ENCODE results near the gene TBXAS1. TPM values are rescaled to one million over a fixed set of nuclear protein-coding genes. Genes with fewer than 3 reads are reported as not detected.
A peak's percentile ranks its signal among the peaks of the same experiment; 100 is the strongest.

TBXAS1 gene
- total RNA-seq, 2 donors from 2014 or later = 30.1 to 66.6 TPM

DNA sequence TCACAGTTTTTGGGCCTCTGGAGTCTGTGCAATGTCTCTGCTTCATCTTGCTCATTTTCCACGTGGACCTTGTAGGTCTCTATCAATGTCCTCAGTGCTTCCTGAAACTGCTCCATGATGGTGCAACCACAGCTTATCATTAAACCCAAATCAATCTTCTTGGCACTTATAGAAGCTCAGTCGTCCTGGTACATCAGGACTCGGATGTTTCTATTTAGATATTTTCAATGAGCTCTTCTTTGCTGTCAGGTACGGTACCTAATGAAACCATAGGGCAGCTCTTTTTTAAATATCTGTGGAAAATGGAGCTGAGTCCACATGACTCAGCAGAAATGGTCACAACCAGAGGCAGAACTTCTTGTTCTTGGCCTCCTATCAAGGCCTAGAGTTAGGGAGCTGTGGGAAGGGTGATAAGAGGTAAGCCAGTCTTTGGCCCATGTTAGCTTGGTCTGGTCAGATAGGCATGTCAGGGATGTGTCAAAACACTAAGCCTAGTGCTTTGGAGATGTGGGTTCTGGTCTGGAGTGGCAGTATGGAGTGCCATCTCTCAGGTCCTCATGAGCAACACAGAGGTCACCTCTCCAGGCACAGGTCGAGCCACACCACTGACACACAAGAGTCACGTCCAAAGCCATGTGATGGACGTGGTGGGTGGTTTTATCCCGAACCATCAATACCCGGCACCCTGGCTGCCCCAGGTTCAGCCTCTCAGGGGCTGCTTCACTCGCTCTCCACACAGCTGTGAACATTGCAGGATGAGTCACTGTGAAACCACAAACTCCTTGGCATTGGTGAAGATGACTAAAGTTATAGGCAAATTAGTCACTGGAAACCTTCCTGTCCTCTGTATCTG is 87.0 kb downstream of the TBXAS1 start:
- no peak overlapping the region for H3K4me3 ChIP-seq
- H3K9me3 ChIP-seq = no peaks in the 10 kb centered on the region
- TF ChIP-seq, protein P1, sequence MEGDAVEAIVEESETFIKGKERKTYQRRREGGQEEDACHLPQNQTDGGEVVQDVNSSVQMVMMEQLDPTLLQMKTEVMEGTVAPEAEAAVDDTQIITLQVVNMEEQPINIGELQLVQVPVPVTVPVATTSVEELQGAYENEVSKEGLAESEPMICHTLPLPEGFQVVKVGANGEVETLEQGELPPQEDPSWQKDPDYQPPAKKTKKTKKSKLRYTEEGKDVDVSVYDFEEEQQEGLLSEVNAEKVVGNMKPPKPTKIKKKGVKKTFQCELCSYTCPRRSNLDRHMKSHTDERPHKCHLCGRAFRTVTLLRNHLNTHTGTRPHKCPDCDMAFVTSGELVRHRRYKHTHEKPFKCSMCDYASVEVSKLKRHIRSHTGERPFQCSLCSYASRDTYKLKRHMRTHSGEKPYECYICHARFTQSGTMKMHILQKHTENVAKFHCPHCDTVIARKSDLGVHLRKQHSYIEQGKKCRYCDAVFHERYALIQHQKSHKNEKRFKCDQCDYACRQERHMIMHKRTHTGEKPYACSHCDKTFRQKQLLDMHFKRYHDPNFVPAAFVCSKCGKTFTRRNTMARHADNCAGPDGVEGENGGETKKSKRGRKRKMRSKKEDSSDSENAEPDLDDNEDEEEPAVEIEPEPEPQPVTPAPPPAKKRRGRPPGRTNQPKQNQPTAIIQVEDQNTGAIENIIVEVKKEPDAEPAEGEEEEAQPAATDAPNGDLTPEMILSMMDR (IDR thresholded peaks at IDR 0.05) = no peak
- peak overlapping the region; percentile 64 to 69 for H3K27ac ChIP-seq
- ATAC-seq (ENCODE audit: insufficient number of reproducible peaks, low FRiP score, low read depth) (peak; percentile 91), DNase-seq (ENCODE audit: low spot score) (peak; percentile 13)
- no peaks in the 10 kb centered on the region for H3K36me3 ChIP-seq
- peaks cover 29 to 56% of the 10 kb centered on the region in 2 donors for H3K4me1 ChIP-seq (ENCODE audit: control insufficient read depth in 1 of 2, low read depth in 2 of 2)
- no peaks in the 10 kb centered on the region for H3K27me3 ChIP-seq (replicated peaks; ENCODE audit: insufficient read depth)

DNA sequence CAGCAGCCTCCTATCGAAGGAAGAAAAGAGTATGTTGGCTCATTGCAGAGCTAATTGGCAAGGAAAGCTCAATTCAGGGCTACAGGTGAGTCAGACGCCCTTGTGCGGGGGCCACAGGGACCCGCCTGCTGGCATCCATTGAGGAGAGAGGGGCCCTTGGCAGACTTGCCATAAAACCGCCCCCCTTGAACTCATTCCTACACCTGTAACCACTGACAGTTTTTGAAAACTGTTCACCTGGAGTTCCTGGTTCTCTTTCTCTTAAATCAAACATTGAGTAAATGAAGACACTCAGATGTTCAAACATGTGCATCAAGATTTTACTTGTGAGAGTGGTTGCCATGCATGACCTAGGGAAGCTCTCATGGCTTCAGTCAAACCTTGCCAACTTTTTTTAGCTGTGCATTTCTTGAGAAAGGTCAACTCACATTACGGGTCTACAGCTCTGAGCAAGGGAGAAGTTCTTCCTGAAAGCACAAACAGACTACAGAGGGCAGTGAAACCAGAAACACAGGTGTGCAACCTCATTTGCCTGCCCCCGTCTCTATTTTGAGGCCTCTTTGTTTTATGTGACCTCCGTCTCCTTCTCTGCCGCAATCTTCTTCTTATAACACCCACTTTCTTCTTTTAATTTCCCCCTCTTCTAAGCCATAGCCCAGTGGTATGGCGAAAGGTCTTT is 87.8 kb downstream of the TBXAS1 start:
- H3K4me3 ChIP-seq = no peak overlapping the region
- ATAC-seq (ENCODE audit: insufficient number of reproducible peaks, low FRiP score, low read depth) (no peak), DNase-seq (ENCODE audit: low spot score) (no peak)
- no peak overlapping the region for H3K27ac ChIP-seq
- no peaks in the 10 kb centered on the region for H3K36me3 ChIP-seq
- TF ChIP-seq, protein P1 (IDR thresholded peaks at IDR 0.05) = no peak
- H3K27me3 ChIP-seq (replicated peaks; ENCODE audit: insufficient read depth) = no peaks in the 10 kb centered on the region
- H3K9me3 ChIP-seq = no peaks in the 10 kb centered on the region
- H3K4me1 ChIP-seq (ENCODE audit: control insufficient read depth in 1 of 2, low read depth in 2 of 2) = peaks cover 29 to 56% of the 10 kb centered on the region in 2 donors

DNA sequence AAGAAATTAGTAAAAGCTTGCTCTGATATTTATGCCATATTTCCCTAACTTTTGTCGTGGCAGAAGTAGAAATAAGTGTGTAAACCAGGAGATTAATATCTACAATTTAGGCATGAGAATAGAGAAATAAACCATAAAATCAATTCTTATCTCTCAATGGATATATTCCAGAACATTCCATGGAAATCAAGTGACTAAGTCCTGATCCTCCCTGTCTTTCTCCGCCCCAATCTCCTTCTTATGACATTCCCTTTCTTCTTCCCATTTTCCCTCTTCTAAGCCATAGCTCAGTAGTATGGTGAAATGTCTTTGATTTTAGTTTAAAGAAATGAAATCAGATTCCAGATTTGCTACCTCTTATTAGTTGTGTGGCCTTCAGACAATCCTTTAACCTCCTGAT is 88.8 kb downstream of the TBXAS1 start:
- ATAC-seq (ENCODE audit: insufficient number of reproducible peaks, low FRiP score, low read depth) (no peak), DNase-seq (ENCODE audit: low spot score) (no peak)
- H3K27ac ChIP-seq = peak overlapping the region in 1 of 2 donors; percentile 22
- H3K4me3 ChIP-seq = no peak overlapping the region
- H3K36me3 ChIP-seq = no peaks in the 10 kb centered on the region
- no peaks in the 10 kb centered on the region for H3K27me3 ChIP-seq (replicated peaks; ENCODE audit: insufficient read depth)
- TF ChIP-seq, protein P1 (IDR thresholded peaks at IDR 0.05) = no peak
- H3K9me3 ChIP-seq = no peaks in the 10 kb centered on the region
- H3K4me1 ChIP-seq (ENCODE audit: control insufficient read depth in 1 of 2, low read depth in 2 of 2) = peaks cover 29 to 56% of the 10 kb centered on the region in 2 donors

DNA sequence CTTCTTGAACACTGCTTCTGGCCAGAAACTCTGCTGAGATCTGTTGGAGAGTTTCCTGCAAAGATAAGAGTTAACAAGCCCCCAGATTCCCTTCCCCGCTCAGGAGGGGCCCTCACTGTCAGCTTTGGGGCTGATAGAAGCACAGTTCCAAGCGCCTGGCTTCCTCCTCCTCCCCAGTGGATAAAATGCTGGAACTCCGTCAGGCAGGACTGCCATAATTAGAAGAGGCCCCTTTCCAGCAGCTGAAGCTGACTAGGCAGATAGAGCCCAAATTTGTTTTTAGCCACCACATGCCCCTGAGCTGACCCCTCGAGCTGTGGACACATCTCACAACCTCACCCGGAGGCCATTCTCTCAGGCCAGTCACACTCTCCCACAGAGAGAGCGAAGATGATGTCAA is 89.4 kb downstream of the TBXAS1 start:
- TF ChIP-seq, protein P1 (IDR thresholded peaks at IDR 0.05) = no peak
- peaks cover 29 to 56% of the 10 kb centered on the region in 2 donors for H3K4me1 ChIP-seq (ENCODE audit: control insufficient read depth in 1 of 2, low read depth in 2 of 2)
- H3K27ac ChIP-seq = peak overlapping the region in 1 of 2 donors; percentile 22
- ATAC-seq (ENCODE audit: insufficient number of reproducible peaks, low FRiP score, low read depth) (no peak), DNase-seq (ENCODE audit: low spot score) (no peak)
- H3K9me3 ChIP-seq = no peaks in the 10 kb centered on the region
- H3K4me3 ChIP-seq = no peak overlapping the region
- no peaks in the 10 kb centered on the region for H3K27me3 ChIP-seq (replicated peaks; ENCODE audit: insufficient read depth)
- H3K36me3 ChIP-seq = no peaks in the 10 kb centered on the region

DNA sequence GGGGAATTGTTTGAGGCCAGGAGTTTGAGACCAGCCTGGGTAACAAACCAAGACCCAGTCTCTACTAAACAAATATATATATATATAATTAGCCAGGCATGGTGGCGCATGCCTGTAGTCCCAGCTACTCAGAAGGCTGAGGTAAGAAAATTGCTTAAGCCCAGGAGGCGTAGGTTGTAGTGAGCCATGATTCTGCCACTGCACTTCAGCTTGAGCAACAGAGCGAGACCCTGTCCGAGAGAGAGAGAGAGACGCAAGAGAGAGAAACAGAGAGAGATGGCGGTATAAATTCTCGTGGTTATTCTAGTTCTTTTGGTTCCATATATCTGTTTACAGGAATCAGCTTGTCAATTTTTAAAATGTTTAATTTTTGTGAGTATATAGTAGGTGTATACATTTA is 94.0 kb downstream of the TBXAS1 start:
- H3K9me3 ChIP-seq = no peaks in the 10 kb centered on the region
- no peaks in the 10 kb centered on the region for H3K27me3 ChIP-seq (replicated peaks; ENCODE audit: insufficient read depth)
- no peak overlapping the region for H3K27ac ChIP-seq
- H3K4me3 ChIP-seq = no peak overlapping the region
- no peak for DNase-seq (ENCODE audit: low spot score)
- peaks cover 5 to 13% of the 10 kb centered on the region in 2 donors for H3K4me1 ChIP-seq (ENCODE audit: control insufficient read depth in 1 of 2, low read depth in 2 of 2)
- ATAC-seq (ENCODE audit: insufficient number of reproducible peaks, low FRiP score, low read depth) = no peak
- H3K36me3 ChIP-seq = no peaks in the 10 kb centered on the region
- TF ChIP-seq, protein P1 (IDR thresholded peaks at IDR 0.05) = no peak

Data from thoracic aorta (tissue), 2 donors.